Transverse colon (tissue), 4 donors: Measurements from ENCODE around the gene EDC3. TPM values are rescaled to one million over a fixed set of nuclear protein-coding genes. Genes with fewer than 3 reads are reported as not detected.

Source experiments
- DNase-seq: peaks from one replicate; pipeline ENCODE4 v3.0.0-alpha.2; 2019
- H3K27ac ChIP-seq, 4 donors: fragments of 200-600 bp; sonication (generic); 2 replicates each; pipeline ENCODE4 v1.5.1; 2016 to 2018; ENCODE audit warnings: inconsistent platforms in 4 of 4
- H3K27me3 ChIP-seq: fragments of 200-600 bp; sonication (generic); 2 replicates; pipeline ENCODE4 v1.5.1; 2017; ENCODE audit warnings: inconsistent platforms
- H3K36me3 ChIP-seq, 4 donors: fragments of 200-600 bp; sonication (generic); 2 replicates each; pipeline ENCODE4 v1.5.1; 2017 to 2019; ENCODE audit warnings: inconsistent platforms in 4 of 4
- H3K4me1 ChIP-seq, 4 donors: fragments of 200-600 bp; sonication (generic); 2 replicates each; pipeline ENCODE4 v1.5.1; 2017 to 2020; ENCODE audit warnings: inconsistent platforms in 4 of 4
- H3K4me3 ChIP-seq, 4 donors: fragments of 200-600 bp; sonication (generic); 1 replicate in 1 of 4; 2 replicates in 3 of 4; pipeline versions ENCODE4 v1.5.1 to v1.6.1; 2017 to 2019; ENCODE audit warnings: inconsistent platforms in 4 of 4
- H3K9me3 ChIP-seq, 2 donors: fragments of 200-600 bp; sonication (generic); 2 replicates each; pipeline ENCODE4 v1.5.1; 2017 to 2019; ENCODE audit warnings: inconsistent platforms in 2 of 2
- EP300 ChIP-seq: sonication (generic); formaldehyde crosslinking; IDR thresholded peaks from one replicate; pipeline ENCODE4 v1.6.1; 2017; ENCODE audit warnings: antibody characterized with exemption, low read depth
- POLR2A ChIP-seq: fragments of 450-650 bp; IDR thresholded peaks from one replicate; pipeline ENCODE4 v1.6.1; 2016; ENCODE audit warnings: antibody characterized with exemption, mild to moderate bottlenecking, moderate library complexity
- POLR2AphosphoS5 ChIP-seq, 3 donors: sonication (generic); formaldehyde crosslinking; IDR thresholded peaks; one replicate each; pipeline ENCODE4 v1.6.1; 2016; ENCODE audit warnings: antibody characterized with exemption in 3 of 3
- WGBS, 2 donors: methylation state at CpG; one replicate each; pipeline ENCODE4 v1.1.5; 2018; ENCODE audit warnings: low coverage in 1 of 2; 5-methylcytosine and 5-hydroxymethylcytosine counted together
- in situ Hi-C, 4 donors: fragments of 200-750 bp; cut with MboI; loops; one replicate each; pipeline versions ENCODE4 v1.15.0 to v1.15.1; 2017; ENCODE audit warnings: low sequenced_read_pairs in 3 of 4, low pct_ligation_motif_present in 1 of 4, low pct_unique_long_range_greater_than_20kb in 1 of 4
- intact Hi-C: fragments of 100-400 bp; cut with DNase I; formaldehyde crosslinking; loops from one replicate; pipeline ENCODE4 v1.15.1; 2023; ENCODE audit warnings: low total_unique reads
- total RNA-seq, 4 donors: library from RNA; depleted of rRNA; stranded (reverse); fragments of >200 nt; gene quantifications; one replicate each; pipeline ENCODE4 v1.1.0, GENCODE V29; 2016
- TF ChIP-seq, protein P1 (sequence below), 5 experiments: fragments of 200-600 bp in 3 of 5; fragments of 450-650 bp in 2 of 5; sonication (generic) in 3 of 5; IDR thresholded peaks; 1 replicate in 2 of 5; 2 replicates in 3 of 5; pipeline ENCODE4 v1.5.1; 2016 to 2017; ENCODE audit warnings: antibody characterized with exemption in 5 of 5, inconsistent platforms in 3 of 5, mild to moderate bottlenecking in 2 of 5, moderate library complexity in 1 of 5

Gene EDC3
- total RNA-seq, 4 donors from 2014 or later: 23.2 to 112 (median 29.4) TPM

- no peak for TF ChIP-seq POLR2AphosphoS5 (IDR thresholded peaks at IDR 0.05)
- no peak for TF ChIP-seq EP300
- no peak for TF ChIP-seq POLR2A
- TF ChIP-seq, protein P1, sequence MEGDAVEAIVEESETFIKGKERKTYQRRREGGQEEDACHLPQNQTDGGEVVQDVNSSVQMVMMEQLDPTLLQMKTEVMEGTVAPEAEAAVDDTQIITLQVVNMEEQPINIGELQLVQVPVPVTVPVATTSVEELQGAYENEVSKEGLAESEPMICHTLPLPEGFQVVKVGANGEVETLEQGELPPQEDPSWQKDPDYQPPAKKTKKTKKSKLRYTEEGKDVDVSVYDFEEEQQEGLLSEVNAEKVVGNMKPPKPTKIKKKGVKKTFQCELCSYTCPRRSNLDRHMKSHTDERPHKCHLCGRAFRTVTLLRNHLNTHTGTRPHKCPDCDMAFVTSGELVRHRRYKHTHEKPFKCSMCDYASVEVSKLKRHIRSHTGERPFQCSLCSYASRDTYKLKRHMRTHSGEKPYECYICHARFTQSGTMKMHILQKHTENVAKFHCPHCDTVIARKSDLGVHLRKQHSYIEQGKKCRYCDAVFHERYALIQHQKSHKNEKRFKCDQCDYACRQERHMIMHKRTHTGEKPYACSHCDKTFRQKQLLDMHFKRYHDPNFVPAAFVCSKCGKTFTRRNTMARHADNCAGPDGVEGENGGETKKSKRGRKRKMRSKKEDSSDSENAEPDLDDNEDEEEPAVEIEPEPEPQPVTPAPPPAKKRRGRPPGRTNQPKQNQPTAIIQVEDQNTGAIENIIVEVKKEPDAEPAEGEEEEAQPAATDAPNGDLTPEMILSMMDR (IDR thresholded peaks at IDR 0.05): no peak
- 96% methylated on average over 5 of the region's 5 CpGs; no CpG with 5 or more reads in 1 of the 2 donors for WGBS, 2 donors
- DNase-seq: no peak
- H3K4me3 ChIP-seq: no peak overlapping the region
- no peaks in the 10 kb centered on the region for H3K27me3 ChIP-seq
- in situ Hi-C loops (loop anchor here in 3 of 4 donors (25.0 kb wide), 2 partner anchors 310 to 335 kb away; partner anchors contain the start of genes COX5A (in 2 of the 3) and RPP25 (in 1 of the 3)), intact Hi-C loops (loop anchor here (5.0 to 10.0 kb wide), 2 partner anchors 130 to 243 kb away; no protein-coding TSS in a partner anchor)
- no peaks in the 10 kb centered on the region for H3K4me1 ChIP-seq
- H3K27ac ChIP-seq: peak overlapping the region in 2 of 4 donors; percentile 7 to 30
- H3K36me3 ChIP-seq: peaks cover 0 to 65% (median 32%) of the 10 kb centered on the region in 4 donors
- H3K9me3 ChIP-seq: no peaks in the 10 kb centered on the region
These were observed 68.1 kb downstream of the EDC3 start for GRCh38 chr15:74627766-74628165.

DNA sequence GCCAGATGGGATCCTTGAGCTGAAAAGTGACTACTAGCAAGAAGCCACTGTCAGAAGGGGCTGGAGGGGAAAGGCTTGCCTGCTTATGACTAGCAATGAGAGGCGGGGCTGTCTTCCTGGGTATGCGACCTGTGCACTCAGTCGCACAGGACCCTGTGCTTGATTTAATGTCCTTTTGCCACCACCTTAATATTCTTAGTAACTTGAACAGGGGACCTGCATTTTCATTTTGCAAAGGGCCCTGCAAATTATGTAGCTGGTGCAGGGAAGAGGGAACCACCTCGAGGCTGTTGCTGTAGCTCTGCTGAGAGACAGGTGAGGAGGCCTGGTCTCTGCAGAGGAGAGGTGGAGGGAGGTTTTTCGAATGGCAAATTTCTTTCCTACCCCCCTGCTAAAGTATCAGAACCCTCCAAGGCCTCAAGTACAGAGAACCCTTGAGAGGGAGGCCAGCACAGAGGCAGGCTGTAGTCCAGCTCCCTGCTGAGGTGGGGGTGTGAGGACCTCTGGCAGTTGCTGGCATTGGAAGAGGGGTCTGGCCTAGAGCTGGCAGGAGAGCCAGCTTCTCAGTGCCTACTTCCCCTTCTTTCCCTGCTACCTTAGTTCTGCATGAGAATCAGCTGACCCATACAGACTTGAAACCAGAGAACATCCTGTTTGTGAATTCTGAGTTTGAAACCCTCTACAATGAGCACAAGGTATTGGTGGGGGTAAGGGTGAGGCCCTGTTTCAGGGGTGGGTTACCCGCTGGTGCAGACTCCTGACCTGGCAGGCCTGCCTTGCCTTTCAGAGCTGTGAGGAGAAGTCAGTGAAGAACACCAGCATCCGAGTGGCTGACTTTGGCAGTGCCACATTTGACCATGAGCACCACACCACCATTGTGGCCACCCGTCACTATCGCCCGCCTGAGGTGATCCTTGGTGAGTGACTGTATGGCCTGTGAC, 68.8 kb downstream of the EDC3 start:
- no peaks in the 10 kb centered on the region for H3K4me1 ChIP-seq
- DNase-seq: no peak
- peaks cover 0 to 71% (median 32%) of the 10 kb centered on the region in 4 donors for H3K36me3 ChIP-seq
- peak overlapping the region in 2 of 4 donors; percentile 7 to 30 for H3K27ac ChIP-seq
- WGBS, 2 donors: 62 to 81% methylated on average over 3 to 10 of the region's 10 CpGs
- H3K4me3 ChIP-seq: no peak overlapping the region
- in situ Hi-C loops (loop anchor here in 3 of 4 donors (25.0 kb wide), 2 partner anchors 310 to 335 kb away; partner anchors contain the start of genes COX5A (in 2 of the 3) and RPP25 (in 1 of the 3)), intact Hi-C loops (loop anchor here (5.0 to 10.0 kb wide), 2 partner anchors 130 to 242 kb away; no protein-coding TSS in a partner anchor)
- TF ChIP-seq EP300 (no peak), POLR2AphosphoS5 (IDR thresholded peaks at IDR 0.05) (peak in 1 of 3 donors; percentile 5)
- no peaks in the 10 kb centered on the region for H3K9me3 ChIP-seq
- H3K27me3 ChIP-seq: no peaks in the 10 kb centered on the region

GRCh38 chr15:74626336-74626735, 69.5 kb downstream of the EDC3 start:
- Histone ChIP-seq H3K27ac (peak overlapping the region in 1 of 4 donors; percentile 24), H3K9me3 (no peaks in the 10 kb centered on the region), H3K4me3 (no peak overlapping the region), H3K27me3 (no peaks in the 10 kb centered on the region), H3K4me1 (no peaks in the 10 kb centered on the region), H3K36me3 (peaks cover 0 to 78% (median 32%) of the 10 kb centered on the region in 4 donors)
- no peak for DNase-seq
- in situ Hi-C loops (loop anchor here in 3 of 4 donors (25.0 kb wide), 2 partner anchors 311 to 336 kb away; partner anchors contain the start of genes COX5A (in 2 of the 3) and RPP25 (in 1 of the 3)), intact Hi-C loops (loop anchor here (5.0 to 10.0 kb wide), 2 partner anchors 131 to 242 kb away; no protein-coding TSS in a partner anchor)
- TF ChIP-seq, protein P1 (IDR thresholded peaks at IDR 0.05): no peak
- TF ChIP-seq EP300: no peak
- TF ChIP-seq POLR2A: no peak
- no peak for TF ChIP-seq POLR2AphosphoS5 (IDR thresholded peaks at IDR 0.05)
- 96 to 100% methylated on average over 1 to 7 of the region's 7 CpGs for WGBS, 2 donors

DNA sequence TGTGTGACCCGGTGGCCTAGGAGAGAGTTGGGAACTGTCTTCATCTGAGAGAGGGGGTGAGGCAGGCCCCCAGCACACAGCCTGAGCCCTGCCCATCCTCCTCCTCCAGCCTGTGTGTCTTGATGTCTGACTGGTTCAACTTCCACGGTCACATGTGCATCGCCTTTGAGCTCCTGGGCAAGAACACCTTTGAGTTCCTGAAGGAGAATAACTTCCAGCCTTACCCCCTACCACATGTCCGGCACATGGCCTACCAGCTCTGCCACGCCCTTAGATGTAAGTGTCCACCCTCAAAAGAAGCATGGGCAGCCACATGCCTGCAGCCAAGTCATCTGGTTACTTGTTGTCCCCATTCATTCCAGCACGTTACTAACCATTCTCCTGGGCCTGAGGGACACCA, 70.1 kb downstream of the EDC3 start:
- DNase-seq: no peak
- WGBS, 2 donors: 86% methylated on average over 5 of the region's 6 CpGs; no CpG with 5 or more reads in 1 of the 2 donors
- Histone ChIP-seq H3K27me3 (no peaks in the 10 kb centered on the region), H3K36me3 (peaks cover 0 to 76% (median 33%) of the 10 kb centered on the region in 4 donors), H3K9me3 (no peaks in the 10 kb centered on the region), H3K27ac (no peak overlapping the region), H3K4me1 (peaks cover 0 to 5% (median 1%) of the 10 kb centered on the region in 4 donors), H3K4me3 (no peak overlapping the region)
- in situ Hi-C loops (loop anchor here in 3 of 4 donors (25.0 kb wide), 2 partner anchors 312 to 337 kb away; partner anchors contain the start of genes COX5A (in 2 of the 3) and RPP25 (in 1 of the 3)), intact Hi-C loops (loop anchor here (5.0 to 10.0 kb wide), 2 partner anchors 132 to 241 kb away; no protein-coding TSS in a partner anchor)
- TF ChIP-seq POLR2A (no peak), POLR2AphosphoS5 (IDR thresholded peaks at IDR 0.05) (no peak), EP300 (no peak)
- TF ChIP-seq, protein P1 (IDR thresholded peaks at IDR 0.05): no peak
